GM19239 (cell line): ENCODE measurements around the gene STAT6.
"Not testable (repeated sequence)": the region's sequence is repeated elsewhere in the genome, so short reads cannot be mapped to it uniquely, and the experiment has no call there.

ENCODE experiments used
- DNase-seq: peaks from one replicate; pipeline ENCODE4 v3.0.0; 2011; ENCODE audit warnings: low spot score; ENCODE audit not compliant: insufficient read length
- FAIRE-seq: peaks from 2 replicates; lab custom pipeline; 2011; peaks lifted over from hg19 to GRCh38; lab: Jason Lieb, UNC

Gene STAT6

DNA sequence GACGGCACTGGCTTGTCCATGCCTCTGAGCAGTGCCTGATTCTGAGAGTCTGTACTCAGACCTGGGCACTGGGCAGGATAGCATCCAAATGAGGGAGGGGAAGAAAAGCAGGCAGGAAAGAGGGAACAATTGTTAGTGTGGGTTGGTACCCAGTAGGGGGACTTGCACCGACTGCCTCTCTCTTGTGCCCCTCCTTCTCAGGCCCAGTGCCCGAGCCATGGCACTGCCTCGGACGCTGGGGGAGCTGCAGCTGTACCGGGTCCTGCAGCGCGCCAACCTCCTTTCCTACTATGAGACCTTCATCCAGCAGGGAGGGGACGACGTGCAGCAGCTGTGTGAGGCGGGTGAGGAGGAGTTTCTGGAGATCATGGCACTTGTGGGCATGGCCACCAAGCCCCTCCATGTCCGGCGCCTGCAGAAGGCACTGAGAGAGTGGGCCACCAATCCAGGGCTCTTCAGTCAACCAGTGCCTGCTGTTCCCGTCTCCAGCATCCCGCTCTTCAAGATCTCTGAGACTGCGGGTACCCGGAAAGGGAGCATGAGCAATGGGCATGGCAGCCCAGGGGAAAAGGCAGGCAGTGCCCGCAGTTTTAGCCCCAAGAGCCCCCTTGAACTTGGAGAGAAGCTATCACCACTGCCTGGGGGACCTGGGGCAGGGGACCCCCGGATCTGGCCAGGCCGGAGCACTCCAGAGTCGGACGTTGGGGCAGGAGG is 20.1 kb downstream of the STAT6 start:
- FAIRE-seq (no peak), DNase-seq (no peak)

DNA sequence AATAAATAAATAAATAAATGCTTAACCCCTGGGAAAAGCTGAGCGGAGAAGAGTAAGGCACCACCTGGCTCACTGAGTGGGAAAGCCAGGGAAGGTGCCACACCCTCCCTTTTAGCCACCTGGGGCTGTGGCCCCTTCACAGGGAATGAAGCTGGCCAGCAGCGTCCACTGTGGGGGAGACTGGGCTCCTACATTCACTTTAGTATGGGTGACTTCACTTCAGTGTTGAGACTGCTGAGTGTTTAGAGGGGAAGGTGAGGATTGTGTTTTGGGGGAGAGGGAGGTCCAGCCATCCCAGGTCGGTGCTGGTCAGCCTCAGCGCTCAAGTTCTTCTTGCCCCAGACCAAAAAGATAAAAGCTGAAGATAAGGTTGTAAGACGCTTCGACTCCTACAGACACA is 20.7 kb downstream of the STAT6 start:
- no peak for DNase-seq
- no peak for FAIRE-seq

DNA sequence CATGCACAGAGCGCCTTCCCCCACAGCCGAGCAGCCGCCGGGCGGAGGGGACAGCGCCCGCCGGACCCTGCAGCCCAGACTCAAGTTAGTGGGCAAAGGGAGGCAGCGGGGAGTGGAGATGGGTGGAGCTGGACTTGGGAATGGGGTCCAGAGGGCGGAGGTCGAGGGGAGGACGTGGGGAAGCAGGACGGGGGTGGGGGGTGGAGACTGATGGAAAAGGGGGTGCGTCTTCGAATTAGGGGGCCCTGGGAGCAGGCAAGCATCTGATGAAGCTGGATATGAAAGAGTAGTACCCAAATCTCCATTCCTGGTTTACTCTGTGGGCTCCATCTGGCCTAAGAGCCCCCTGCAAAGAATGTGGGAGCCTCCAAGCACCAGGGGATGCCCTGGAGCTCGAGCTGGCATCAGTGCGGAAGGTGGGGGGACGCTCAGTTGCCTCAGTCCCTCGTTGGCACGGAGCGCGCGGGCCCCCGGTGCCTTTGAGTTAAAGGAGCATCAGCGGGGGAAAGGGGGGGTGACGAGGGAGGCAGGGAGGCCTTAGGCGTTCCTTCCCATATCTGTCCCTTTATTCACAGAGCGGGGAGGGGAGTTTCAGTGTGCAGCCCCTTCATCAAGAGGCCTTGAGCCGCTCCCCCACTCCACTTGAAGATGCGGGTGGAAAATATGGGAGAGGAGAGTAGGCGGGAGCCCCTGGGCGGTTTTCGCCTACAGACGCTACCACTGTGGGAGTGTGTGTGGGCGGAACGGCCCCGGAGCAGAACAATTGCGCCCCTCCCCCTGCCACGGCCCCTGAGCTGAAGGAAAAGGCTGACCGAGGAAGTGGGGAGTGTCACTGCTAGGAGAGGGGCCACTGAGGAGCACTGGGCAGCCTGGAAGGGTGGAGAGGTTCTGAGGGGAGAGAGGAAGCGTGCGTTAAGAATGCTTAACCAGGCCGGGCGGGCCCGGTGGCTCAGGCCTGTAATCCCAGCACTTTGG is 21.6 kb downstream of the STAT6 start:
- FAIRE-seq (no peak), DNase-seq (no peak)

DNA sequence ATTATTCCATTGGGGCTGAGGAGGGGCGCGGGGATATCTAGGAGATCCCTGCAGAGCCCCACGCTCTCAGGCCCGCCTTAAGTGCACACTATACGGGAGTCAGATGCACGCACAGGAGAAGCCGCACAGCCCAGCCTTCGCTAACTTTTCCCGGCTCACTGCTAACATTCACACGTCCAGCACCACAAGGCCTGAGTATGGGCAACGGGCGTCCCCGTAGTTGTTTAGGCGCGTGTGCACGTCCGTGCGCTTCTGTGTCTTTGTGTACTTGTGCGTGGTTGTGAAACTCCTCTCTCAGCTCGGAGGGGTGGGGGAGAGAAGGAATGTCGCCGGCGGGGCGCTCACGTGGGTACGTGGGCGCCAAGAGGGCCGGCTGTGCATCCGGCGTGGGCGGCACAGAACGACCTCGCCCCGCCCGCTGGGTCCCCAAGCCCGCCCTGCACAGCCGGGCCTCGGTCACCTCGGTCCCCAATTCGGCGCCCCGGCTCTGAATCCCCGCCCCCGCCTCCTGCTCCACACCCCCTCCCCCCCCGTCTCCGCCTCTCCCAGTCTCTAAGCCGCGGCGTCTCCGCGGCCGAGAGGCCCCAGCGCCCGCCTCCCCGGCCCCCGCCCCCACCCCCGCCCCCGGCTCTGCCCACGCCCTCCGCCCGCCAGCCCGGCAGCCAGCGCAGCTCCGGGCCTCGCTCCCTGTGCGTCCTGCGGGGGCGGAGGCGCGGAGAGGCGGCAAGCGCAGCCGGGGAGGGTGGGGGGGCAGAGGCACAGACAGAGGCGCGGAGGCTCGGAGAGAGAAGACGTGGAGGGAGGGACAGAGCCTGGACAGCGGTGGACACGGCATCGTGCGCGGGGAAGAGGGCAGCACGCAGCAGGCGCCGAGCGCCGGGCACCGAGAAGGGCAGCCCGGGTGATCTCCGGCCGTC is 22.6 kb downstream of the STAT6 start, which contains the start of gene NAB2:
Gene NAB2 (plus strand): TSS at position 761 of the 917 bp plus-strand sequence. CDS start 158 bp downstream, outside the sequence.
- FAIRE-seq, result peak; percentile 47
- DNase-seq, result peak; percentile 86

DNA sequence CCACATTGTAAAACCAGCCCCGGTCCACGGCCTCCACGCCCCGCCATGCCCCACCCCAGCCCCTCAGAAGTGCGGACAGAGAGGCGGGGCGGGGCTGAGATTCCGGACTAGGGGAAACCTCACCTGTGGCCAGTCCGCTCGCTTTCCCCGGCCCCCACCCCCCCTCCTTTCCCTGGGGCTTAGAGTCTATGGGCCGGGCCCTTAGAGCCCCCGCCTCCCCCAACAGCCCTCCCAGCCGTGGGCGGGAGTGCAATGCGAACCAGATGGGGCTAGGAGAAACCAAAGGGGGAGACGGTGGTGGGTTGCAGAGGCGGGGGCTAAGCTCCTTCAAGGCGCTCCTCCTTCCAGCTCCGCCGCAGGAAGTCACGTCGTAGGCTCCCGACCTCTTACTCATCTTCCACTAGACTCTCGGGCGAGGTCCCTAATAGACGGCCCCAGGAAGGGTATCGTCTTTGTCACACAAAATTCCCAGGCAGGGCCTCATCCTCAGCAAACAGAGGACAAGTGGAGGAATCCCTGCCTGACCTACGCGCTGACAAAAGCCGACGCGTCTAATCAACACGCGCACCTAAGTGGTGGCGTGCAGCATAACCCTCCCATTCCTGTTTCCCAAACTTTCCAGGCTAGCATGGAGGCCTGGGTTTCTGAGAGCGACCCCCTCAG is 23.3 kb downstream of the STAT6 start:
- DNase-seq, result no peak
- peak; percentile 93 for FAIRE-seq

DNA sequence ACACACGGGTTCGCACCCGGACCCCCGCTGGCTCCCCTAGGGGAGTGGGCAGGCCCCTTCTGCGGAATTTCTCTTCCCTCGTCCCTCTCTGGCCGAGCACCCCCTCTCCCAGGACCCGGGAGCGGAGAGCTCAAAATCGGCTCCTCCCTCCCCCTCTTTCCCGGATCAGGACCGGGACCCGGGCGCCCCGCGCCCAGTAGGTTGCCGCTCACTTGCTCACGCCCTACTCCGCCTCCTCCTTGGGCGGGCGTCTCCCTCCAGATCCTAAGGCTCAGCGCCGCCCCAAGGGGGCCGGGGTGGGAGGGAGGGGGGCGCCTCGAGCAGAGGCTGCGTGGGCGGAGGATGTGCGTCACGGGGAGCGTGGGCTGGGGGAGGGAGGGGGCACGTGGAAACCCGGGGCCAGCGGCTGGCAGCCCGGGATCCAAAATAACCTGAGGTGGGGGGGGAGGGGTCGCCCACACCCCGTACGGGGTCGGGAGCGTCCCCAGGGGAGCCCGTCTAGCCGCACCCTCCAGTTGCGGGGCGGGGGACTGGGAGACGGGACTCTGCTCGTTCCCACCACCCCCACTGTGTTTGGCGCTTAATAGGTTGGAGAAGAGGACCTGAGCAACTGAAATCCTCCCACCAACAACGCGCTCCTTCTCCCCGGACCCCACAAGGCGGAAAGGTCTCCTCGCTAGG is 24.0 kb downstream of the STAT6 start:
- no peak for FAIRE-seq
- DNase-seq, result no peak

DNA sequence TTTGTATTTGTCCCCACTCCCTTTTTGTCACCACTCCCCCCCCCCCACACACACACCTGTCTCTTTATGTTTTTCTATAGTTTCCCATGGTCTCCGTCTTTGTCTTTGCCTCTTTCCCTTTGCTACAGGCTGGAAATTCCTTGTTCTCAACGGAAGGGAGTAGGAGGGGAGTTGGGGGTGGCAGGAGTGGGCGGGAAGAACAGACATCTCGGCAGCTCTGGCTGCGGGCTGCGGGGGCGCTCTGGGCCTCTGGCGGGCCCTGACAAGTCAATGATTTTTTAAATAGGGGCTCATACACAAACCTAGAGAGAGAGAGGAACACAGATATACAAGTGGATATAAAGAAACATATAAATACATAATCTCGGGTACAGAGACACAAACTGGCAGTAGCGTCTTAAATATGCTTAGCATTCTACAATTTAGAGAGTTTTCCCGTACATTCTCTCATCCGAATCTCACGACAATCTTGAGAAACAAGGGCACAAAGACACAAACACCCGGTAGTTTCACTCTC is 24.6 kb downstream of the STAT6 start:
- FAIRE-seq (no peak), DNase-seq (no peak)

DNA sequence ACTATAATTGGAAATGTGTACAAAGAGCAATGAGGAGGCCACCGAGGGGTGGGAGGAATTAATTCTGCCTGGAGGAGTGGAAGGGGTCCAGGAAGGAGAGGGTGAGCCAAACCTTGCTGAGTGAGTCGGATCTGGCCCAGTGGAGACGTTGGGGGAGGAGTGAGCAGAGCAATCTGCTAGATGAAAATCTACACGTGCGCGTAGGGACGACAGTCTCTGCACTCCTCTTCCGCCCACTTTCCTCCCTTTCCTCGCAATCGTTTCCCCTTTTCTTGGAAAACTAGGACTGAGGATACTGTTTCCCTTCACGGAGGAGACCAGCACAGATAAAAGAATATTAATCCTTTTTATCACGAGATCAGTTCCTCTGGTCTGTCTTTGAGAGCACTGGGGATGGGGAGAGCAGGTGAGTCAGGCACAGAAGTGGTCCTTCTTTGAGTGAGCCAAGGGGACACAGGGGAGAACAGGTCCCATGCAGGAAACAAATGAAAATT is 25.1 kb downstream of the STAT6 start:
- peak; percentile 11 for FAIRE-seq
- DNase-seq, result no peak

DNA sequence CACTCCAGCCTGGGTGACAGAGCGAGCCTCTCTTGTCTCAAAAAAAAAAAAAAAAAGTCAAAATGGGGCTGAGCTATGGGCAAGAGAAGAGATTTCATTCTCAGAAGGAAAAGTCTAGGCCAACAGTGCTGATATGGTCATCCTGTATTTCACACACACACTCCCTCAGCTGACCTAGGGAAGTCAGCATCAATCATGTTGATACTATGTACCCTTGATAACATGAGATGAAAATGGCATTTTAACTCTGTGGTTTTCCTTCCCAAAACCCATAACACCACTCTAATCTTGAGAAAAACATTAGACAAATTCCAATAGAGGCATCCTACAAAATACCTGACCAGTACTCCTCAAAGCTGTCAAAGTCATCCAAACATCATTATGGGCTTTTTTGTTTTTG is 30.3 kb downstream of the STAT6 start:
- FAIRE-seq (no peak), DNase-seq (no peak)

DNA sequence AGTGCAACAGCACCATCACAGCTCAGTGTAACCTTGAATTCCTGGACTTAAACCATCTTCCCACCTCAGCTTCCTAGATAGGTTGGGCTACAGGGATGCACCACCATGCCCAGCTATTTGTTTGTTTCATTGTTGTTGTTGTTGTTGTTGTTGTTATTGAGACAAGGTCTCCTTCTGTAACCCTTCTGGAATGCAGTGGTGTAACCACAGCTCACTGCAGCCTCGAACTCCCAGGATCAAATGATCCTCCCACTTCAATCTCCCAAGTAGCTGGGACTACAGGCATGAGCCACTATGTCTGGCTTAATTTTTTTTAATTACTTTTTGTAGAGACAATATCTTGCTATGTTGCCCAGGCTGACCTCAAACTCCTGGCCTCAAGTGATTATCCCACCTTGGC is 31.3 kb downstream of the STAT6 start:
- DNase-seq (no peak), FAIRE-seq (no peak)

DNA sequence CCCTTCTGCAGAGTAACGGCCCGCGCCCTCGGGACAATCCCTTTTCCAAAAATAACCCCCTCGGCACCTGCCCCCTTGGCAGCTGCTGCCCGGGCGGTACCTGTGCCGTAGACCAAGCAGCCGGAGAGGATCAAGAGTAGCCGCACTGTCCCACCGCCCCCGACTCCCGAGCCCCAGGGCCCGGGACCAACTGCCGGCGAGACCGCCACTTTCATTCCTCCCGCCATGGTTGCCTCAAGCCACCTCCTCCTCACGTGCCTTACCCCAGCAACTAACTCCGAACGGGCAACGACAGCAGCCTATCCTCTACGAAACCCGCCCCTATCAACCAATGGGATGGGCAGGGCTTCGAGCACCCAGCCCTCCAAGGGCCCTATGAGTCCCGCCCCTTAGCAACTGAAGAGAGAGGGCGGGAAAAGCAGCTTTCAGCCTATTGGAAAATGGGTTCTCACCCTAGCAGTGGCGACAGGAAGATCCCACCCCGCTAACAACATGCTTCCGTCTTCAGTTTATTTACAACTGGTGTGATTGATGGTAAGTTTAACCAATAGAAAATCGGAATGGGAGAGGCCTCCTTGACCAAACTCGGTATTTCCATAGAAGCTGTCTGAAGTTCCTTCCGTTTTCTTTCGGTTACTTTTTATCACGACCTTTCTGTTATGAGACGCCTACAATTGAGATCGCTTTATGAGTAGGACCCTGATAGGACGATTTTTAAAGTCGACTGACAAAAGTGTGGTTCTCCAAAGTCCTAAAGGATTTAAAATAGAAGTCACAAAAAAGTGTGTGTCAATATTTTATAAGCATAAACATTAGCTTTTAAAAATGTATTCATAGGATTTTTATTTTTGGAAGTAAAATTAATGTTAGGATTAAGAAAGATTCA is 32.4 kb downstream of the STAT6 start, which contains the start of gene NEMP1:
Gene NEMP1 (minus strand): TSS at position 273 of the 886 bp plus-strand sequence. CDS start 46 bp downstream, at position 227.
- FAIRE-seq, result peak; percentile 97
- peak; percentile 84 for DNase-seq

DNA sequence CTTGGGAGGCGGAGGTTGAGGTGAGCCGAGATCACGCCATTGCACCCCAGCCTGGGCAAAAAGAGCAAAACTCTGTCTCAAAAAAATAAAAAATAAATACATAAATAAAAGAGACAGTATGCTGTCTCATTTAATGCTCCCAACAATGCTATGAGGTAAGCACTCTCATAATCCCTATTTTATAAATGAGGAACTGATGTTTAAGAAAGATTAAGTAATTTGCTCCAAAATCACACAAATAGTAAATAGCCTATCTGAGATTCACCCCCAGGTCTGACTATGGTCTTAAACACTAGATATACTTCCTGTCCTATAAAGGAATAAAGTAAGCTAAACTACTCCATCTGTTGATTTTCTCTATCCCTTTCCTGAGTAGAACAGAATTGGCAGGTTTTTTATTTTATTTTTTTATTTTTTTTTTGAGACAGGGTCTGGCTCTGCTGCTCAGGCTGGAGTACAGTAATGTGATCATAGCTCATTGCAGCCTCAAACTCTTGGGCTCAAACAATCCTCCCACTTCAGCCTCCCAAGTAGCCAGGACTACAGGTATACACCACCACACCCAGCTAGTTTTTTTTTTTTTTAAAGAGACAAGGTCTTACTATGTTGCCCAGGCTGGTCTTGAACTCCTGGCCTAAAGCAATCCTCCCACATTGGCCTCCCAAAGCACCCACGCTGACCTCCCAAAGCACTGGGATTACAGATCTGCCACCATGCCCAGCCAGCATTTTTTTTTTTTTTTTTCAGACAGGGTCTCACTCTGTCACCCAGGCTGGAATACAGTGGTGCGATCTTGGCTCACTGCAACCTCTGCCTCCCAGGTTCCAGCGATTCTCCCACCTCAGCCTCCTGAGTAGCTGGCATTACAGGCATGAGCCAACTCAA is 37.4 kb downstream of the STAT6 start:
- DNase-seq, FAIRE-seq: not testable (repeated sequence)

DNA sequence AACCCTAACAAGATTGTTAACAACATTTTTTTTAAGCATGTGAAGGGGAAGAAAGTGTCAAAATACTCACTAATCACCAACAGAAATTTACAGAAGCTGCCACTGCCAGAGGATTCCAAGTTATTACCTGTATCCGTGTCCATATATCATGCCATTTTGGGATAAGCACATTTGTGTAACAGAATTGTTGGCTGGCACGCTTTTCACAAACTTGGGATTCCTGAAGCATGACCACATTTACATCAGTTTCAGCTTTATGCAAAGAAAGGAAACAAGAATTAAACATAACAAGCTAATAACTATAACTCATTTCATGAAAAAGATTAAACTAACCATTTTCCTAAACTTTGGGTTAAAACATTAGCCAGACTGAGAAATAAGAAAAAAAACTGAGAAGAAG is 38.5 kb downstream of the STAT6 start:
- FAIRE-seq (no peak), DNase-seq (no peak)

DNA sequence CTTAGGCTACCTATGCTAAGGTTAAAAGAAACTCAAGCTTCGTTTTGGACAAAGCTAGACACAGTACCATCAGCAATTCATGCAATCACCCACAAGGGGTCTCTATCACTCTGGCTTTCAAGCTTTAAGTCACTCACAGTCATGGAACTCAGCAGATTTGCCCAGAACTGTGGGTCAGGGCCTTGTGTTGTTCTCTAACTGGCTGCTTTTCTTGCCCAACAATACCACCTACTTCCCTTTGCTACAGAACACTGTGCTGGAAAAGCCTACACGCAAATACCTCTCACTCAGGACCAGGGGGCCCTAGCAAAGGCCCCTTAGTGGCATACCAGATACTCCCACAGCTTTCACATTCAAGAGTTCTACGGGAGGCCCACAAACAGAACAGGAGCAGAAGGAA is 41.6 kb downstream of the STAT6 start:
- DNase-seq (no peak), FAIRE-seq (peak; percentile 89)

DNA sequence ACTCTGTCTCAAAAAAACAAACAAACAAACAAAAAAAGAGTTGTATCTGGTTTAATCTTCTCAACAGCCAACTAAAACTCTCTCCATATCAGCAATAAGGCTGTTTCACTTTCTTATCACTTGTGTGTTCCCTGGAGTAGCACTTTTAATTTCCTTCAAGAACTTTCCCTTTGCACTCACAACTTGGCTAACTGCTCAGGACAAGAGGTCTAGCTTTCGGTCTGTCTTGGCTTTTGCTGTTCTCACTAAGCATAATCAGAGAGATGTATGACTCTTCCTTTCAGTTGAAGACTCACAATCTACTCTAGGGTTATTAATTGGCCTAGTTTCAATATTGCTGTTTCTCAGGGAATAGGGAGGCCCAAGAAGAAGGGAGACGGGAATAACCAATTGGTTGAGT is 44.9 kb downstream of the STAT6 start:
- FAIRE-seq (no peak), DNase-seq (no peak)

DNA sequence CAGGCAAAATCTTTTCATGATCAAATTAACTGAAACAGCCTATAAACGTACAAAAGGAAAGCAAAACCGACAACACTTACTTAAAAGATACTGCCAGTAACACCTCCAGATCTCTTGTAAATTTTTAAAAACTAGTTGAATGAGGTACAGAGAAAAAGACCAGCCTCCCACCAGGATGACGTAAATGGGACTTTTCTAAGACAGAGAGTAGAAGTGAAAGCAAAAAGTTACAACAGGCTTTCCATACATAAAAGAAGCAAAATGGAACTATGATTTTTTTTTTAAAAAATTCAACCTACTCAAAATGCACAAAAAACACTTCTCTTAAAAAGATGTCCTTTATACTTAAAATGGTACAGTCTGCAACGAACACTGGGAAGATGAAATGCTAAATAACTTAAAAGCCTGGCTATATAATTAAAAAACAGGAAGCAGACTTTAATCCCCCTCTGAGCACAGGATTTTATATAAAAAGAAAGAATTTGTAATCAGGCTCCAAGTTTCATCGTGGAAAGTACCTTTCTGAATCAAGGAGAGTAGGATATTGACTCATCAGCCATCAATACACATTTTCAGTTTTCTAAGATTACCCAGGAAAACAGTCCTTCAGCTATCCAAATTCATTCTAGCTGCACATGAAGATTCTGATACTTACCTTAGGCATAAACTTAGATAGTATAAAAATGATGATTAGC is 47.0 kb downstream of the STAT6 start:
- no peak for DNase-seq
- peak; percentile 87 for FAIRE-seq
